Measurements from ENCODE around the gene CDA. TPM values are rescaled to one million over a fixed set of nuclear protein-coding genes. Genes with fewer than 3 reads are reported as not detected.

The CDA gene
- total RNA-seq, 1 experiment from 2014 or later, result 0.62 TPM

DNA sequence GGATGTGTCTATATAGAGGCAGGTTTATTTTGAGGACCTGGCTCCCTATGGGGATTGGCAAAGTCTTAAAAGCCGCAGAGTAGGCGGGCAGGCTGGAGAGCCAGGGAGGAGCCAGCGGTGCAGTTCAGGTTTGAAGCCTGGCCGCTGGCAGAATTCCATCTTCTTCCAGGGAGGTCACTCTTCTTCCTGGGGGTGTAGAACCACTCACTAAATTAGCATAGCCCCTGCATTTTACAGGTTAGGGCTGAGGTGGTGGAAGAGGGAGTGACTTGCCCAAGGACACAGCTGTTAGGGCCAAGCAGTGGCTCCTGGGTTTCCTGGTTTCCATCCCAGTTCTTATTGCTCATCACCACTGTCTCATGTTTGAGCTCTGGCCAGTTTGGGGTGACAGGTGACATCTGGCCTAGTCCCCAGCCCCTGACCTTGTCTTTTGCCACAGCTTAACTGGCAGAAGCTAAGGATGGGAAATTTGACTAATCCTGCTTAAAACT is 45.7 kb downstream of the CDA start:
- TF ChIP-seq SIN3A (IDR thresholded peaks at IDR 0.05; ENCODE audit: borderline replicate concordance, insufficient read depth, low read depth, low read length), result no peak
- TF ChIP-seq REST (IDR thresholded peaks at IDR 0.05; ENCODE audit: insufficient read depth in 1 of 2, low read depth in 2 of 2, low read length in 1 of 2), result no peak
- no peak for TF ChIP-seq POLR2AphosphoS5 (IDR thresholded peaks at IDR 0.05; ENCODE audit: low read depth, low read length)
- TF ChIP-seq CTCF (IDR thresholded peaks at IDR 0.05), result no peak
- no peak for TF ChIP-seq TCF7L2 (IDR thresholded peaks at IDR 0.05; ENCODE audit: low read depth, low read length)
- ATAC-seq, result peak; percentile 69
- no peak for DNase-seq (ENCODE audit: low read depth, low spot score)
- Histone ChIP-seq H3K4me3 (ENCODE audit: low read depth in 2 of 2, low read length in 2 of 2) (peak overlapping the region; percentile 70 to 81), H3K4me1 (ENCODE audit: control insufficient read depth, insufficient read depth, low read length) (peaks cover 15% of the 10 kb centered on the region), H3K36me3 (ENCODE audit: control insufficient read depth, insufficient read depth, low read length) (no peaks in the 10 kb centered on the region; the same call in 1 of the 2 replicates), H3K9me3 (ENCODE audit: control insufficient read depth, insufficient read depth, low read depth, low read length) (no peaks in the 10 kb centered on the region), H3K27ac (ENCODE audit: low read length) (peak overlapping the region; percentile 73), H3K27me3 (ENCODE audit: control insufficient read depth, insufficient read depth, low read length) (no peaks in the 10 kb centered on the region)
- BruUV-seq (replicated peaks), result no TSS peak
- ChIA-PET CTCF (interaction anchor here (2.2 kb wide), 1 partner anchor 59 kb away, joined by 18 read pairs; no protein-coding TSS in a partner anchor), POLR2A (no interaction called here)
- in situ Hi-C loops (cut with HindIII; ENCODE audit: low pct_unique_long_range_greater_than_20kb, low sequenced_read_pairs), result no loop called here
- intact Hi-C loops (cut with micrococcal nuclease; ENCODE audit: unreplicated experiment), result no loop called here

- DNase-seq (ENCODE audit: low read depth, low spot score) (no peak), ATAC-seq (no peak)
- peaks cover 15% of the 10 kb centered on the region for H3K4me1 ChIP-seq (ENCODE audit: control insufficient read depth, insufficient read depth, low read length)
- intact Hi-C loops (cut with micrococcal nuclease; ENCODE audit: unreplicated experiment), result no loop called here
- TF ChIP-seq SIN3A (IDR thresholded peaks at IDR 0.05; ENCODE audit: borderline replicate concordance, insufficient read depth, low read depth, low read length) (no peak), REST (IDR thresholded peaks at IDR 0.05; ENCODE audit: insufficient read depth in 1 of 2, low read depth in 2 of 2, low read length in 1 of 2) (no peak), POLR2AphosphoS5 (IDR thresholded peaks at IDR 0.05; ENCODE audit: low read depth, low read length) (no peak)
- CTCF ChIA-PET, result no interaction called here
- H3K4me3 ChIP-seq (ENCODE audit: low read depth in 2 of 2, low read length in 2 of 2), result no peak overlapping the region
- POLR2A ChIA-PET, result no interaction called here
- in situ Hi-C loops (cut with HindIII; ENCODE audit: low pct_unique_long_range_greater_than_20kb, low sequenced_read_pairs), result no loop called here
- H3K27me3 ChIP-seq (ENCODE audit: control insufficient read depth, insufficient read depth, low read length), result no peaks in the 10 kb centered on the region
- no peak overlapping the region for H3K27ac ChIP-seq (ENCODE audit: low read length)
- no TSS peak for BruUV-seq (replicated peaks)
- no peaks in the 10 kb centered on the region for H3K9me3 ChIP-seq (ENCODE audit: control insufficient read depth, insufficient read depth, low read depth, low read length)
- no peaks in the 10 kb centered on the region; the same call in 1 of the 2 replicates for H3K36me3 ChIP-seq (ENCODE audit: control insufficient read depth, insufficient read depth, low read length)
Measured at GRCh38 chr1:20636785-20637347, 48.0 kb downstream of the CDA start.

Measured in Panc1 (cell line).